ENCODE results near the gene MXRA8. TPM values are rescaled to one million over a fixed set of nuclear protein-coding genes. Genes with fewer than 3 reads are reported as not detected.

The MXRA8 gene
- total and polyA plus RNA-seq, 8 donors: 78.3 to 151 (median 136) TPM

DNA sequence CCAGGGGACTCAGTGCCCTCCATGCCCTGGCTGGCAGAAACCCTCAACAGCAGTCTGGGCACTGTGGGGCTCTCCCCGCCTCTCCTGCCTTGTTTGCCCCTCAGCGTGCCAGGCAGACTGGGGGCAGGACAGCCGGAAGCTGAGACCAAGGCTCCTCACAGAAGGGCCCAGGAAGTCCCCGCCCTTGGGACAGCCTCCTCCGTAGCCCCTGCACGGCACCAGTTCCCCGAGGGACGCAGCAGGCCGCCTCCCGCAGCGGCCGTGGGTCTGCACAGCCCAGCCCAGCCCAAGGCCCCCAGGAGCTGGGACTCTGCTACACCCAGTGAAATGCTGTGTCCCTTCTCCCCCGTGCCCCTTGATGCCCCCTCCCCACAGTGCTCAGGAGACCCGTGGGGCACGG, 30.1 kb downstream of the MXRA8 start:
- H3K9me3 ChIP-seq: no peaks in the 10 kb centered on the region
- H3K27ac ChIP-seq: no peak overlapping the region
- peaks cover 0 to 26% of the 10 kb centered on the region in 2 donors for H3K36me3 ChIP-seq
- ATAC-seq (no peak), DNase-seq (no peak)
- no peaks in the 10 kb centered on the region for H3K27me3 ChIP-seq
- H3K4me1 ChIP-seq: peaks cover 12 to 34% of the 10 kb centered on the region in 2 donors
- TF ChIP-seq, protein P1, sequence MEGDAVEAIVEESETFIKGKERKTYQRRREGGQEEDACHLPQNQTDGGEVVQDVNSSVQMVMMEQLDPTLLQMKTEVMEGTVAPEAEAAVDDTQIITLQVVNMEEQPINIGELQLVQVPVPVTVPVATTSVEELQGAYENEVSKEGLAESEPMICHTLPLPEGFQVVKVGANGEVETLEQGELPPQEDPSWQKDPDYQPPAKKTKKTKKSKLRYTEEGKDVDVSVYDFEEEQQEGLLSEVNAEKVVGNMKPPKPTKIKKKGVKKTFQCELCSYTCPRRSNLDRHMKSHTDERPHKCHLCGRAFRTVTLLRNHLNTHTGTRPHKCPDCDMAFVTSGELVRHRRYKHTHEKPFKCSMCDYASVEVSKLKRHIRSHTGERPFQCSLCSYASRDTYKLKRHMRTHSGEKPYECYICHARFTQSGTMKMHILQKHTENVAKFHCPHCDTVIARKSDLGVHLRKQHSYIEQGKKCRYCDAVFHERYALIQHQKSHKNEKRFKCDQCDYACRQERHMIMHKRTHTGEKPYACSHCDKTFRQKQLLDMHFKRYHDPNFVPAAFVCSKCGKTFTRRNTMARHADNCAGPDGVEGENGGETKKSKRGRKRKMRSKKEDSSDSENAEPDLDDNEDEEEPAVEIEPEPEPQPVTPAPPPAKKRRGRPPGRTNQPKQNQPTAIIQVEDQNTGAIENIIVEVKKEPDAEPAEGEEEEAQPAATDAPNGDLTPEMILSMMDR (IDR thresholded peaks at IDR 0.05): no peak
- H3K4me3 ChIP-seq: no peak overlapping the region
- intact Hi-C loops (cut with DNase I): no loop called here

DNA sequence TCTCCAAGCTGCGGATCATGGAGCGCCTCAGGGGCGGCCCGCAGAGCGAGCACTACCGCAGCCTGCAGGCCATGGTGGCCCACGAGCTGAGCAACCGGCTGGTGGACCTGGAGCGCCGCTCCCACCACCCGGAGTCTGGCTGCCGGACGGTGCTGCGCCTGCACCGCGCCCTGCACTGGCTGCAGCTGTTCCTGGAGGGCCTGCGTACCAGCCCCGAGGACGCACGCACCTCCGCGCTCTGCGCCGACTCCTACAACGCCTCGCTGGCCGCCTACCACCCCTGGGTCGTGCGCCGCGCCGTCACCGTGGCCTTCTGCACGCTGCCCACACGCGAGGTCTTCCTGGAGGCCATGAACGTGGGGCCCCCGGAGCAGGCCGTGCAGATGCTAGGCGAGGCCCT, 31.1 kb downstream of the MXRA8 start:
- Histone ChIP-seq H3K4me3 (no peak overlapping the region), H3K27ac (no peak overlapping the region), H3K4me1 (peaks cover 12 to 40% of the 10 kb centered on the region in 2 donors), H3K27me3 (no peaks in the 10 kb centered on the region), H3K36me3 (peaks cover 0 to 26% of the 10 kb centered on the region in 2 donors), H3K9me3 (no peaks in the 10 kb centered on the region)
- intact Hi-C loops (cut with DNase I): no loop called here
- TF ChIP-seq, protein P1 (IDR thresholded peaks at IDR 0.05): no peak
- ATAC-seq (no peak), DNase-seq (no peak)

DNA sequence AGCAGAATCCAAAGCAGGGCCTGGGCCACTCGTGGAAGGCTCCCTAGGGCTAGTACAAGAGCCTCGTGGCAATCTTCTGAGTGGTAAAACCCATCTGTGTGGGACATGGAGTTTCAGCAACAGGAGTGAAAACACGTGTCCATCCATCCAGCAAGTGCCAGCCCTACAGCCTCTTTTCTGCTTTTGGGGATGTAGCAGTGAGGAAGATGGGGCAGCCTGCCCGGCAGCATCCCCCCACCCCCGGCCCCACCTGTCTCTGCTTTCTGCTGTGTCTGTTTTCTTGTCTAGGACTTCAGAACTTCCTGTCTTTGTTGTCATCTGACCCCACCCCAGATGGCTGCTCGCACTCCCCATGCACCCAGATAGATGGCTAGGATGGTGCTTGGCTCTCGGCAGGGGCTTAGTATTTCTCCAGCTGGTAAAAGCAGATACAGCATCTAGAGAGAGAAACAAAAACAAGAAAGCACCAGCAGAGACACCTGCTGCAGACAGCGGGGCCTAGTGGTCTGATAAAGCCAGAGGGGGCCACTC, 32.2 kb downstream of the MXRA8 start:
- Histone ChIP-seq H3K4me1 (peaks cover 12 to 46% of the 10 kb centered on the region in 2 donors), H3K27ac (peak overlapping the region in 1 of 2 donors; percentile 86), H3K9me3 (no peaks in the 10 kb centered on the region), H3K27me3 (no peaks in the 10 kb centered on the region), H3K36me3 (peaks cover 0 to 32% of the 10 kb centered on the region in 2 donors), H3K4me3 (peak overlapping the region in 1 of 2 donors; percentile 97)
- intact Hi-C loops (cut with DNase I): no loop called here
- ATAC-seq (no peak), DNase-seq (no peak)
- TF ChIP-seq, protein P1 (IDR thresholded peaks at IDR 0.05): no peak

- intact Hi-C loops (cut with DNase I): no loop called here
- TF ChIP-seq, protein P1 (IDR thresholded peaks at IDR 0.05): no peak
- H3K27ac ChIP-seq: peak overlapping the region; percentile 82 to 86
- no peaks in the 10 kb centered on the region for H3K27me3 ChIP-seq
- DNase-seq (no peak), ATAC-seq (peak; percentile 40)
- H3K4me3 ChIP-seq: peak overlapping the region; percentile 97 to 100
- no peaks in the 10 kb centered on the region for H3K9me3 ChIP-seq
- H3K36me3 ChIP-seq: peaks cover 0 to 39% of the 10 kb centered on the region in 2 donors
- H3K4me1 ChIP-seq: peaks cover 12 to 46% of the 10 kb centered on the region in 2 donors
Observed at GRCh38 chr1:1325288-1326074, 32.9 kb downstream of the MXRA8 start.

- ATAC-seq: peak; percentile 92
- H3K4me3 ChIP-seq: peak within 1 kb of the TSS; percentile 97 to 100
- H3K27ac ChIP-seq: peak within 1 kb of the TSS; percentile 82 to 86
- peaks cover 12 to 49% of the 10 kb centered on the region in 2 donors for H3K4me1 ChIP-seq
- DNase-seq: peak; percentile 85 to 95 (median 94)
- intact Hi-C loops (cut with DNase I): no loop called here
- H3K27me3 ChIP-seq: no peaks in the 10 kb centered on the region
- no peaks in the 10 kb centered on the region for H3K9me3 ChIP-seq
- H3K36me3 ChIP-seq: peaks cover 0 to 46% of the 10 kb centered on the region in 2 donors
- TF ChIP-seq, protein P1 (IDR thresholded peaks at IDR 0.05): no peak
Observed at GRCh38 chr1:1324524-1325287, 33.6 kb downstream of the MXRA8 start, which contains the start of the genes CPTP and INTS11. TSS of gene CPTP (plus strand) at chr1:1324802. CDS start at chr1:1326911, 2,109 bp downstream. TSS of gene INTS11 (minus strand) at chr1:1324660. CDS start at chr1:1324608, 52 bp downstream.
